ENCODE data around the gene LCK.

- TF ChIP-seq YY1 (tag by site-specific recombination; IDR thresholded peaks at IDR 0.05) (no peak), ZNF223 (tag by site-specific recombination; IDR thresholded peaks at IDR 0.05) (no peak)
- TF ChIP-seq, protein P1, sequence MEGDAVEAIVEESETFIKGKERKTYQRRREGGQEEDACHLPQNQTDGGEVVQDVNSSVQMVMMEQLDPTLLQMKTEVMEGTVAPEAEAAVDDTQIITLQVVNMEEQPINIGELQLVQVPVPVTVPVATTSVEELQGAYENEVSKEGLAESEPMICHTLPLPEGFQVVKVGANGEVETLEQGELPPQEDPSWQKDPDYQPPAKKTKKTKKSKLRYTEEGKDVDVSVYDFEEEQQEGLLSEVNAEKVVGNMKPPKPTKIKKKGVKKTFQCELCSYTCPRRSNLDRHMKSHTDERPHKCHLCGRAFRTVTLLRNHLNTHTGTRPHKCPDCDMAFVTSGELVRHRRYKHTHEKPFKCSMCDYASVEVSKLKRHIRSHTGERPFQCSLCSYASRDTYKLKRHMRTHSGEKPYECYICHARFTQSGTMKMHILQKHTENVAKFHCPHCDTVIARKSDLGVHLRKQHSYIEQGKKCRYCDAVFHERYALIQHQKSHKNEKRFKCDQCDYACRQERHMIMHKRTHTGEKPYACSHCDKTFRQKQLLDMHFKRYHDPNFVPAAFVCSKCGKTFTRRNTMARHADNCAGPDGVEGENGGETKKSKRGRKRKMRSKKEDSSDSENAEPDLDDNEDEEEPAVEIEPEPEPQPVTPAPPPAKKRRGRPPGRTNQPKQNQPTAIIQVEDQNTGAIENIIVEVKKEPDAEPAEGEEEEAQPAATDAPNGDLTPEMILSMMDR (tag by site-specific recombination; IDR thresholded peaks at IDR 0.05): no peak
Observed at GRCh38 chr1:32247452-32247851, 3.6 kb upstream of the LCK start.
